HL-60 (cell line): Measurements from ENCODE around the gene ST6GALNAC3.

ENCODE experiments used
- CTCF ChIP-seq: IDR thresholded peaks from one replicate; pipeline ENCODE4 v1.5.1; 2011; ENCODE audit warnings: low read length, control low read depth, inconsistent platforms; ENCODE audit not compliant: insufficient read depth
- GABPA ChIP-seq: IDR thresholded peaks from 2 replicates; pipeline ENCODE4 v1.6.1; 2012; ENCODE audit warnings: low read depth
- POLR2AphosphoS5 ChIP-seq: IDR thresholded peaks from 2 replicates; pipeline ENCODE4 v1.6.1; 2012; ENCODE audit warnings: low read depth
- REST ChIP-seq: IDR thresholded peaks from 2 replicates; pipeline ENCODE4 v1.6.1; 2012; ENCODE audit warnings: low read depth; ENCODE audit not compliant: insufficient replicate concordance
- SPI1 ChIP-seq: IDR thresholded peaks from 2 replicates; pipeline ENCODE4 v1.6.1; 2012; ENCODE audit warnings: low read depth, mild to moderate bottlenecking, borderline replicate concordance

- TF ChIP-seq CTCF = no peak
- no peak for TF ChIP-seq POLR2AphosphoS5
- TF ChIP-seq REST = no peak
- no peak for TF ChIP-seq GABPA
- no peak for TF ChIP-seq SPI1
These were observed 545.8 kb downstream of the ST6GALNAC3 start for GRCh38 chr1:76620371-76620770.
